Measurements from ENCODE around the gene GJC3.
"Not testable (repeated sequence)": the region's sequence is repeated elsewhere in the genome, so short reads cannot be mapped to it uniquely, and the experiment has no call there.

DNA sequence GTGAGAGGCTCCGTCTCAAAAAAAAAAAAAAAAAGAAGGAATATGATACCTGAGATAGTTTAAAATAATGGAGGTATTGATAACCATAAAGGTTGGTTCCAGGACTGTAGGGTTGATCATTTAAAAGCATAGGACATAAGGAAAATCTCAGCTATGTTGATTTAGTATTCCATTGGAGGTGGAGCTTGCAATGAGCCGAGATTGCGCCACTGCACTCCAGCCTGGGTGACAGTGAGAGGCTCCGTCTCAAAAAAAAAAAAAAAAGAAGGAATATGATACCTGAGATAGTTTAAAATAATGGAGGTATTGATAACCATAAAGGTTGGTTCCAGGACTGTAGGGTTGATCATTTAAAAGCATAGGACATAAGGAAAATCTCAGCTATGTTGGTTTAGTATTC is 23.2 kb upstream of the GJC3 start:
- TF ChIP-seq CTCF (IDR thresholded peaks at IDR 0.05); ZFX (IDR thresholded peaks at IDR 0.05; ENCODE audit: borderline replicate concordance): not testable (repeated sequence)

Data from 22Rv1 (cell line).